AG10803 (cell line): ENCODE measurements around the gene ATPAF1.

Experiments used
- DNase-seq: peaks from one replicate; pipeline ENCODE4 v3.0.0; 2010; ENCODE audit warnings: low read depth
- H3K4me3 ChIP-seq: 2 replicates; pipeline ENCODE4 v1.5.1; 2011; ENCODE audit warnings: mild to moderate bottlenecking, low read length, control low read depth
- TF ChIP-seq, protein P1 (sequence below): conservative IDR thresholded peaks from 2 replicates; pipeline ENCODE4 v1.5.1; 2011; ENCODE audit warnings: mild to moderate bottlenecking, low read length, control low read depth, inconsistent platforms

ATPAF1 gene

GRCh38 chr1:46638921-46639320 lies 29.2 kb downstream of the ATPAF1 start:
- DNase-seq, result no peak
- H3K4me3 ChIP-seq, result no peak overlapping the region
- TF ChIP-seq, protein P1, sequence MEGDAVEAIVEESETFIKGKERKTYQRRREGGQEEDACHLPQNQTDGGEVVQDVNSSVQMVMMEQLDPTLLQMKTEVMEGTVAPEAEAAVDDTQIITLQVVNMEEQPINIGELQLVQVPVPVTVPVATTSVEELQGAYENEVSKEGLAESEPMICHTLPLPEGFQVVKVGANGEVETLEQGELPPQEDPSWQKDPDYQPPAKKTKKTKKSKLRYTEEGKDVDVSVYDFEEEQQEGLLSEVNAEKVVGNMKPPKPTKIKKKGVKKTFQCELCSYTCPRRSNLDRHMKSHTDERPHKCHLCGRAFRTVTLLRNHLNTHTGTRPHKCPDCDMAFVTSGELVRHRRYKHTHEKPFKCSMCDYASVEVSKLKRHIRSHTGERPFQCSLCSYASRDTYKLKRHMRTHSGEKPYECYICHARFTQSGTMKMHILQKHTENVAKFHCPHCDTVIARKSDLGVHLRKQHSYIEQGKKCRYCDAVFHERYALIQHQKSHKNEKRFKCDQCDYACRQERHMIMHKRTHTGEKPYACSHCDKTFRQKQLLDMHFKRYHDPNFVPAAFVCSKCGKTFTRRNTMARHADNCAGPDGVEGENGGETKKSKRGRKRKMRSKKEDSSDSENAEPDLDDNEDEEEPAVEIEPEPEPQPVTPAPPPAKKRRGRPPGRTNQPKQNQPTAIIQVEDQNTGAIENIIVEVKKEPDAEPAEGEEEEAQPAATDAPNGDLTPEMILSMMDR, result no peak

DNA sequence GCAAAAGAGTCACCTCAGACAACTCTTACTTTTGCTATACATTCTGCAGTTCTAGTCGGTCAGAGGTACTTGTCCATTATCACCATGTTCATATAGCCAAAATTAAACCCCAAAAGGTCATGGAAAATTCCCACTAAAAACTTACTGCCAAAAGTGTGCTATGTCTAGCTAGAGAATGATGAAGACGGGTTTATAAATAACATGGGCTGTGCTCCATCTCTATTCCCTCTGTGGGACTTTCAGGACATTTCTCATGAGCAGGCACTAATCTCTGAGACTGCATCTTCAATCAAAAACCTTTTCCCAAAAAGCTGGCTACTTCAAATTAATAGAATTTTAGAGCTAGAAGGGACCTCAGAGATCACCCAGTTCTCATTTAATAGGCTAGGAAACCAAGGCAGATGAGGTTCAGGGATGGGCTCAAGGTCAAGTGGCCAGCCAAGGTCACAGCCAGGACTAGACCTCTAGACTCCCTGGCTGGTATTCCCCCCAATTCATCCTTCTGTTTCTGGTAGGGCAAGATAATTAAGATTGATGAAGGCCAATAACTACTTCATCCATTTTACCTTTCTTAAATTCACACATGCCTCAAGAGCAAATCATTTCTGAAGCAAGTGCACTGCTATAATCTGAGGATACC lies 30.6 kb downstream of the ATPAF1 start:
- no peak overlapping the region for H3K4me3 ChIP-seq
- no peak for DNase-seq
- TF ChIP-seq, protein P1, result no peak

GRCh38 chr1:46635205-46635604 lies 33.0 kb downstream of the ATPAF1 start:
- DNase-seq, result no peak
- H3K4me3 ChIP-seq, result no peak overlapping the region
- TF ChIP-seq, protein P1, result no peak

DNA sequence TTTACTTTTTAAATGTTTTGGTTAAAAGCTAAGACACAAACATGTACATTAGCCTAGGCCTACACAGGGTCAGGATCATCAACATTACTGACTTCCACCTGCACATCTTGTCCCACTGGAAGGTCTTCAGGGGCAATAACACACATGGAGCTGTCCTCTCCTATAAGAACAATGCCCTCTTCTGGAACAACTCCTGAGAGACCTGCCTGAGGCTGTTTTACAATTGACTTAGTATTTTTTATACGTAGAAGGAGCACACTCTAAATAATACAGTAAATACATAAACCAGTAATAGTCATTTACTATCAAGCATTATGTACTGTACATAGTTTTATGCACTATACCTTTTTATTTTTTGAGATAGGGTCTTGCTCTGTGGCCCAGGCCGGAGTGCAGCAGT lies 37.4 kb downstream of the ATPAF1 start:
- DNase-seq, result no peak
- TF ChIP-seq, protein P1, result no peak
- no peak overlapping the region for H3K4me3 ChIP-seq

DNA sequence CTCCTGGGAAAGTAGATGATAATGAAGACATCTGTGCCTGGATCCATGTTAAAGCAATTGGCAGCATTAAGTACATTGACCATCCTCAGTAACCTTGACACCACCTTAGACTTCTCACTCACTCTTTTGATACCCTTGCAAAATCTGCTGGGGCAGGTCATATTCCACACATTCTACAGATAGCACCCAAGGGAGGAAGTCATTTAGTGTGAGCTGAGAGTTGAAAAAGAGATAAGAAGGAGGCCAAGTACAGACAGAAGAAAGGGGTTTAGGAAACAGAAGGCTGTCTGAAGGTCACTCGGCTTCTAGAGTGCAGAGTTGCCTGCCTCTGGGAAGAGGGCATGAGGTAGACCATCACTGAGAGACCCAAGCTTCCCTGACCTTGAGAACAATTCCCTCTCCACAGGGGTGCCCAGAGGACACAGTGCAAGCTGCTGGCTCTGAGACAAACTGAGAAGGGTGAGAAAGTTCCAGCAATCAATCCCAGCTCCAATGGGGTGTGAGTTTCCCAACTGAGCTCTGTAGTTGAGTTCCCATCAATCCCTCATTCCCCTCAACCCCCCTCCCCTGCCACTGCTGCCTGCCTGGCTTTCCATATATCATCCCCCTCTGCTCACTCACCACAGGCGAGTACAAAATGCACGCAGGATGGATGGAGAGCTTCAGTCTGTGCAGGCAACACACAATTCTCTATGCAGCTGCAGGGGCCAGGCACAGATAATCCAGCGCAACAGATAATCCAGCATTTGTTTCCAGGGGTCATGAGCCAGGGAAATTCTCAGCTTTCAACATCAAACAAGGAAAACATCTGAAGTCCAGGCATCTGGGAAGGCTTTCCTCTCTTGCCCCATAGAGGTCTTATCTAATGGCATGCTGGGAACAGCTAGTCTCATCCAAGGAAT lies 44.2 kb downstream of the ATPAF1 start:
- H3K4me3 ChIP-seq, result no peak overlapping the region
- TF ChIP-seq, protein P1, result no peak

DNA sequence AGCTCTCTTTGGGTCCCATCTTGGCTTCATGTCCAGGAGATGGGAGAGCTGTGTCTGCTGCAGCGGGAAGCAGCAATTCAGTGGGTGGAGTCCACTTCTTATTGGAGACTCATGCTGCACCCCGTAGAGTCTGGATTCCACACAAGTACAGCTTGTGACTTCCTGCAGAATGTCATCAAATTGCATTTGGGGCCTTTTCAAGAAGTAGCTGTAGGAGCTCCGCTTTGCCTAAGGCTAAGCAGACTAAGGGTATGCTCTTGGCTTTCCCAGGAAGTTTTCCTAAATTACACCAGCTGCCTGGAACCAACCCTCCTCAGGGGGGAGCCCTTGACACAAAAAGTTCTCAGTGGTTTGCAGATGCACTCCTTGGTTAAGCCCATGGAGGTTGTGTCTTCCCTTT lies 45.8 kb downstream of the ATPAF1 start:
- no peak overlapping the region for H3K4me3 ChIP-seq
- TF ChIP-seq, protein P1, result peak; percentile 63
- DNase-seq, result peak; percentile 48

More for the DNA sequence above, 44.2 kb downstream of the ATPAF1 start:
- DNase-seq, result no peak

DNA sequence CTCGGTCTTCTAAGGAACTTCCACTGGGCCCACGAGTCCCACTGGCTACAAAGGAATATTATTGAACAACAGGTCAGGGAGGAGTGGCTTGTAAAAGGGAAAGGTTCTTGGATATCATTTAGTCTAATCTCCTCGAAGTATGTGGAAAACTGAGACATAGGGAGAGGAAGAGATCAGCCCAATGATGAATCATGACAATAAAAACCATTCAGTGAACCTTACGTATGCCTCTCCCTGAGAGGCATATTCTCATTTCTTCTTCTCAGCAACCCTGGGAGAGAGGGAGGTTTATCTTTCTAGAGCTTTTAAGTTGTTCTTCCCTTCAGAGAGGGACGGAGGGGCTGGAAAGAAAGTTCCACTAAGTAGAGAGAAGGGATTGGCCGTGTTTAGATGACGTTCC lies 46.2 kb downstream of the ATPAF1 start:
- TF ChIP-seq, protein P1, result no peak
- no peak for DNase-seq
- H3K4me3 ChIP-seq, result no peak overlapping the region
